ENCODE results near the gene PACRG.

PACRG gene

DNA sequence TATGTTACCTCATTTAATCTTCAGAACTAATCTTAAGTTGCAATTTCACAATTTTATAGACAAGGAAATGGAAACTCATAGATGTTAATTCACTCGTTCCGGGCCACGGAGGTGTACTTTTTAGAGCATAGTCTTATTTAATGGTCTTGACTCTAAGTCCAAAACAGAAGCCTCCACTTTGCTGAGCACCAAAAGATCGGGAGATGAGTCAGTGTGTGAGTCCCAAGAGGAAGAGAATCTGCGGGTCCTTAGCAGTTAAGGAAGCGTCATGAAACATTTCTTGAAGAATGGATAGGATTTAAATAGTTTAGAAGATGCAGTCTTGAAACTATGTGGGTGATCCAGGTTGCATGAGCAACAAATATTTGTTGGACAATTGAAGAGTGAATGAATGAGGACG lies 454.9 kb downstream of the PACRG start:
- no peak for DNase-seq

DNA sequence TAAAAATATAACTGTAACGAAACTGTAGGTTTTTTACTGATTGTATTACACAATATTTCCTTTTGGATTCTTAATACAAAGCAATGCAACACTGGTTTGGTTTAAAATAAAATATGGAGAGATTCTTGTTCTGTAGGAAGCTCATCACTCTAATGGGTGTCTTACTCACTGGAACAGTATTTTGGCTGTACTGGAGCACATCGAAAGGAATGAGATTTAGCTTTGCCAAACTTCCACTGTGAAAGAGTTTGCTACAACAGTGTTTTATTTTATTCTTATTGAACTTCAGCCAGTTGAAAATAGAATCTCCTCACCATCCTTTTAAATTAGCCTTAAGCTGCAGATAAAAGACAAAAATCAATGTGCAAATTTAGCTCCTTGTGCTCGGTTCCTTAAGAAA lies 456.0 kb downstream of the PACRG start:
- no peak for DNase-seq

DNA sequence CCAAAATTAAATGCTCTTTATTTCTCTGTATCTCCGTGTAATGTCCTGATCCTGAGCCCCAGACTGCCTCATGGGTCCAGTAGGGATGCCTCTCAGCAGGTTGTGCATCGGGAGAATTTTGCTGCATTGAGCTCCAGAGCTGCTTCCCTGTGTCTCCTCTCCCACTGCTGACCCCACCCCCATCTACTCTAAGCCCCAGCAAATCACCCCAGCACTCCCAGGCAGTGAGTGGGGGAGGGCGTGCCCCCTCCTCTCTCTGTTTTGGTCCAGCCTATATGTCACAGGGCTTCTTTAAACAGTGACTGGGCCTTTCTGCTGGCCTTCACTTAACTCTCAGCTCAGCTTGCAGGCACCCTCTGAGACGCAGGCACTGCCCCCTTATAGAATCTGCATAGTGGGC lies 458.0 kb downstream of the PACRG start:
- DNase-seq, result no peak

DNA sequence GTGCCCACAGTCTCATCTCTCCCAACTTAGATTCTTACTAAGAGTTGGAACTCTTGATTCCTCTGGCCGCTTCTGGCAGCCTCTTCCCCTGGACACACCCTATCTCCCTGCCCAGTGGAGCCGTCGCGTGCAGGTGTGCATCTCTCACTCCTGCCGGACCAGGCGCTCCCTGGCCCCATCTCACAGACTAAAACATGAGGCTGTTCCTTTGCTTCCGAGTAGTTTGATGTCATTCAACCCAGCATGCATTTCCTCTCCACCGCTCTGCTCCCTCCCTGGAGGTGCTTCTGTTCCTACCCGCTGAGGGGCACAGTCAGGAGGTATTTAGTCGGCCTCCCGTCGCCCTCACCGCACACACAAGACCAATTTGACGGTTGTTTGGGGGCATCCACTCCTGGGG lies 458.8 kb downstream of the PACRG start:
- DNase-seq, result no peak

DNA sequence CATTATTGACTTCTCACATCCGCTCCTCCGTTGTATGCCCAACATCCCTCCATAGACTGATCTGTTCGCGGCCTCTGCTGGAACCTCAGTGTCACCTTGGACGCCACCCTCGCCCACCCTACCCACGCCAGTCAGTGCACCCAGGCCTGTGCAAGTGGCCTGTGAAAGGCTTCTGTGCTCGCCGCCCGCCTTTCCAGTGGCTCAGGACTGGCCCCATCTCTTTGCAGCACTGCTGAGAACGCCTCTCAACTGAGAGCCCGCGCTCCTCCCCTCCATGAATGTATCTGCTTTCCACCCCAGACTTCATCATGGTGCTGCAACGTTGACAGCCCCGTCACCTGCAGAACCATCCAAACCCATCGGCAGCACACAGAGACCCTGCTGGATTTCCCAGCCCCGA lies 459.4 kb downstream of the PACRG start:
- DNase-seq, result no peak

DNA sequence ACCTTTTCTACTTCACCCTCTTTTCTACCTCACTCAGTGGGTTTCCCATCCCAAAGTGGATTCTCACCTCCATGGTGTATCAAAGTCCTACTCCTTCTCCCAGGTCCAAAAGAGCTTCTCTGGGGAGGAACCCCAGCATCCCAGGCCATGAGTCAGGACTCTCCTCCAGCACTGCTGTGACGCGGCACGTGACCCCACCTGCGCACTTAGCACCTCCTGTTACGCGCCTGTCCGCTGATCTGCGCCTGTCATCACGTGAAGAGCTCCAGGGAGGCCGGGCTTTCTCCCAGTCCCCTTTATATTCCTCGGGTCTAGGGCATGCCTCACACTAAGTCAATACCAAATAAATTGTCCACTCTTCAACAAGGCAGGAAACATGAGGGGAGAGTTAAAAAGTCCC lies 459.8 kb downstream of the PACRG start:
- no peak for DNase-seq

DNA sequence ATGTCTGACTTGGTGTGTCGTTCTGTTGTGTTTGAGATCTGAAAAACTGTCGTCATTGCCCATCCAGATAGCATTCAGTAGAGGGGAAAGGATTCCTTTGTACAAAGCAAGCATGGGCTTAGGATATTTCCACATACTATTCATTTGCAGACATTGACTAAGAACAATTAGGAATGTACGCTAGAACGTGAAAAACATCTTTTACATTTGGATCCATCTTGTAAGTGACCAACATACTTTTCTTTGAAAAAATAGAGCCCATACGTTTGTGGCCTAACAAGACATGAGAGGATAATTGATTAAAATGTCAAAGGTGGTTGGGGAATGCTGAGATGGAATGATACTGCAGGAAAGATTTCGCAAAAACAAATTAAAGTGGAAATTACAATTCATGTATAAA lies 461.0 kb downstream of the PACRG start:
- DNase-seq, result no peak

DNA sequence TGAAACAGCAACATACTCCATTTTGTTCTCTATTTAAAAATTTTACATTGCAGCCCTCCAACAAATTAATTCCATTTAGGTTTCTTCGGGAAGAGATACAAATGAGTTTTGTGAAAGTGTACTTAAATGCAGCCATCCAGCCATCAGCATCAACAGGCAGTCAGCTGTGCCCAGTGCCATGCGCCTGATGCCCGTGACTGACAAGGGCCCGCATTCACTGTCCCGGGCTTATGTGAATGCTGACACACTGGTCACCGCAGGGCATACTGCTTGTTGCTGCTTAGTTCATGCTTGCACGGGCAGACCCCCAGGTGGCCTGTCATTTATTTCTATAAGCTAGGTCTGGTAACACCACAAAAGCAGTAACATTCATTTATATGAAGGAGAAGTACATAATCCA lies 461.8 kb downstream of the PACRG start:
- DNase-seq, result no peak

DNA sequence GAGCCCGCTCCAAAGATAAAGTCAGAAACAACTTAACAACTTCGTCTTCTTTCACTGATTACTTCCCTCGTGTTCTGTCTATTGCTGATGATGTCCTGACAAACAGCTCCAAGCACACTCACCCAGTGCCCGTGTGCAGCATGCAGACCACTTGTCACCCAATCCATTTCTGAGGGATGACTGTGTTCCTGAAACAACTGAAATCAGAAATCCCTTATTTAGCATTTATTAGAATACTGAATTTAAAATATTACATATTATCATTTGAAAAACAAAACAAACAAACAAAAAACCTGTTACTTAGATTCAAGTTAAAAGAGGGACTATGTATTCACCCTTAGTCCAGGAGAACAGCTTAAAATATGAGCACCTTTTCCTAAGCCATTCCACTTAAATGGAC lies 463.0 kb downstream of the PACRG start:
- no peak for DNase-seq

DNA sequence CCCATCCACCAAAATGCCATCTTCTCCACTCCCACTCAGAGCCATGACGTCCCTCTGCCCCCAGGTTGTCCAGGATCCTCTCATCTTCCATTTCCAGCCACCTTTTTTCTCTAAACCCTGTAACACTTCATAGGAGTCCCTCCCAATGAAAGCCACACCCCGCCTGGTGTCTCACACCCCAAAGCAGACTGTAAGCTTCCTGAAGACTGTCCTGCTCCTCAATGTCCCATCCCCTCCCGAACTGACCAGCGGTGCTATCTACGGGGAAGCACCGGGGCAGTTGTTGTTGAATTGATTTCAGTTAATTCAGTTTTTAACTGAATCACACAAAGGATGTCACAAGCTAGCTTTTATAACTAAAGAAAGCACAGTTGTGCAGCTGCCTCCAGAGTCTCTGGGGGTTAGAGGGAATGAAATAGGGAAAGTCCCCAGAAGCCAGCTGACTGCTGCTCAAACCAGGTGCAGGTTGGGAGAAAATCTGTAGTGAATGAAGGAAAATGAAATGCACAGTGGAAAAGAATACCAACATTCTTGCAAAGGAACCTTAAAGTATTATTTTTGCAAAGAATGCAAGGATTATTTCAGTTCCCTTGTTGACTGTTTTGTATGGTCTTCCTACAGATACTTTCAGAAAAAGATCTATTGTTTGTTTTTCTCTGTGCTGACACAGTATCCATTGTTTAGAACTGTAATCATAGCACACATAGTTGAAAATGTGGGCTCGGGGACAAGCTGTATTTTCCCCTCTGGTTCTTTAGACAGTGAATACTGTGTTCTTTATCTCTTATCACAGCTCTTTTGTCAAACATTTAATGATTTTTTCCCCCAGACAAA lies 464.1 kb downstream of the PACRG start:
- no peak for DNase-seq

DNA sequence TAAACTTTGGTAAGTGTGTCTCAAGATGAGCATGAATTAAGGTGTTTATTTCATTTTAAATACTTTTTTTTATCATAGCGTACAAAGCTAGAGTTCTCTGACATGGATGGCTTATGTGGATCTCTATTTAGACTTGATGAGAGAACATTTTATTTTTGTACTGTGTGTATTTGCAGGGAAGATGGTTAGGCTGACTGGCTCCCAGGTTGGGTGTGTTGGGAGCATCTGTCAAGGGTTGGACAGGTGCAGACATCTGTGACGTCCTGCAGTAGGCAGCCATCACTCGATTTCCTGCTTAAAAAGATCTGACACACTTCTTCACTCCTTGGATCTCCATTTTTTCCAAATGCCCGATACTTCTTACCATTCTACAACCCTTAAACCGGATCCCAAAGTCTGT lies 464.8 kb downstream of the PACRG start:
- no peak for DNase-seq

DNA sequence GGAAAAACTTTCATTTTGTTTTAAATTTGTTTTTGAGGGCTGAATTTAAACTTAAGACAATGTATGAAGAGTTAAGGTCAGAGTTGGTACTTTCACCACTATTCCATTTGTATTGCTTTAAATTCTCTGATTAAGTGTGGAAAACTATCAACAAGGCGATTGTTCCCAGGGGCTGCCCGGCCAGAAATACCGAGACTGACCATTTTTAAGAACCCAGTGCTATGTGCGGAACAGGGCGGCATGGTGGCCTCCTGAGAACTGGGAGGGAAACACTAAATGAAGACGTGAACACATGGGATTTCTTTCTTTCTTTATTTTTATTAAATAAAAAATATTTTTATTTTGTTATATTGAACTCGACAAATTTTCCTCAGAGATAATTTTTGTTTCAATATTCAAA lies 465.6 kb downstream of the PACRG start:
- no peak for DNase-seq

DNA sequence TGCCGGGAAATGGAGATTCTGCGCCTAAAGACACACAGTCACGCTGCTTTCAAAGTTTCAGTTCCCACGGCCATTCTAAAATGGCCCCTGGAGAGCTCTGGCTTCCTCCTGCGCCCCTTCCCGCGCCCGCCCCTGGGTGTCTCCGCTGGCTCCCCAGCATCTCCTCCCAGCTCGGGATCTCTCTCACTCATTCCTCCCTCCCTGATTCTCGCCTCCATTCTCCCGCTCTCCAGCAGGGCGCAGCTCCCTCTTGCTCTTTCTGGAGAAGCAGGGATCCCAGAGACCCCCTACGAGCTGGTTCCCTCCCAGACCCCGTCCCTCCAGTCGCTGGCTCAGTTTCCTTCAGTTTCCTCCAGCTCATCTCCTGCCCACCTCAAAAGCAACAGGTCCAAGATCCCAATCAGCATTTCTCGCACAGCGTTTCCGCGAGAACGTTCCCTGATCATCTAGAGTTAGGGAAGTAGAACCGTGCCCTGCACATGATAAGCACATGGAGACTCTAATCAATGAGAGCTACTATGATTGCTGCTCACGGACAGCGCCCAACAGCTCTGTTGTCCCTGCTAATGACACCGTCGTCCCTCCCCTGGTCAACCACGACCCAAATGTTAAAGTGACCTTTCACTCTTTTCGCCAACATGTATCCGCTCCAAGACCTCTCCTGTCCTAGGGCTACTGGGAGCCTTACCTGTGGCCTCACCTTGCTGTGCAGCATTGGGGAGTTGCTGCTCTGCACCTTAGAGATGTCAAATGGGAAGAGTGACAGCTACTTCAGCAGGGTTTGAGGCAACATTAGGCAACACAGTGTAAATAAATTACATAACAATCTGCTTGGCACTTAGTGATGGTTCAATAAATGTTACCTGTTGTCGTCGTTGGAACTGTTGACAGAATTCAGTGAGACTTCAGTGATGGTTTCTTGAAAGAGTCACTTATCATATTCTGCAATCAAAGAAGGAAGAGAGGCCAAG lies 468.2 kb downstream of the PACRG start:
- no peak for DNase-seq

DNA sequence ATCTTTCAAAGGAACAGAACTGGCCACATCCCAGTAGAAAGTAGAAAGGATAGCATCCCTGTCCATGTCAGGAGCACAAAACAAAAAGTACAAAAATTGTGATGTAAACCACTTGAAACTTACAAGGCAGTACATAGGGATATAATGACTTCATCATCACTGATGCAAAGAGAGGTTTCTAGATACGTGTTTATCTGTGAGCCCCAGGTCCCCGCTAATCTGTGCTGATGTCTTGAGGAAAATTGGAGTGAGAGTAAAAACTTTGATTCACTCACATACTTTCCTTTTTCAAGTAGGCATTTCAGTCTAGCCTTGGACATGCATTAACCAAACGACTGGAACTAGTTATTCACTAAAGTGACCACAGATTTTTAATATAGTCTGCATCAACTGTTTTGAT lies 470.1 kb downstream of the PACRG start:
- no peak for DNase-seq

DNA sequence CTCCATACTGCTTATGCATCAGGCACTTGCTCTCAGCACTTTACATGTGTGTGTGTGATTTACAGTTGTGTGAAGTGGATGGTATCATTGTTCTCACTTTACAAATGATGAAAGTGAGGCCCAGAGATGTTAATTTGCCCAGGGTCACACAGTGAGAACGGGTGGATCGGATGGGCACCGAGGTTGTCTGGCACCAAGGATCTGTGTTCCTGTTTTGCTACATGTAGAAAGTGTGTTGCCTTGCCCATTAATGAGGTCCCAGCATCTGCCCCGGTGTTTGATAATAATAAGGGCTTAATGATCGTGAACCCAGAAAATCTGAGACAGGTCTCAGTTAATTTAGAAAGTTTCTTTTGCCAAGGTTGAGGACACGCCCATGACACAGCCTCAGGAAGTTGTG lies 470.6 kb downstream of the PACRG start:
- no peak for DNase-seq

DNA sequence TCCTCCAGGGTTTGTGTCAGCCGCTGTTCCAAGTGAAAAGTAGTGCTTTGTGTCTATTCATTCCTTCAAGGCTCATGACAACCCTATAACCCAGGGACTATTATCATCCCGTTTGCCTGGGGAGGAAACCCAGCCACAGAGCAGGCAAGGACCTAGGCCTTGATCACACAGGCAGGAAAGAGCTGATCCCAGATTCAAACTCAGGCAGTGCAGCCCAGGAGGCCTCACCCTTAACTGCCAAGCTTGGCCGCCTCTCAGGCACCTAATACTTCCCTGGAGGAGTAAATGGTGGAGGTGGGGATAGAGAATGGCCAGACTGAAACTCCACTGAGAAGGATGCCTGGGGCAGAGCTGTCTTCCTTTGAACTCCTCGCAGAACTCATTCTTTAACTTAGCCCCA lies 471.6 kb downstream of the PACRG start:
- DNase-seq, result no peak

DNA sequence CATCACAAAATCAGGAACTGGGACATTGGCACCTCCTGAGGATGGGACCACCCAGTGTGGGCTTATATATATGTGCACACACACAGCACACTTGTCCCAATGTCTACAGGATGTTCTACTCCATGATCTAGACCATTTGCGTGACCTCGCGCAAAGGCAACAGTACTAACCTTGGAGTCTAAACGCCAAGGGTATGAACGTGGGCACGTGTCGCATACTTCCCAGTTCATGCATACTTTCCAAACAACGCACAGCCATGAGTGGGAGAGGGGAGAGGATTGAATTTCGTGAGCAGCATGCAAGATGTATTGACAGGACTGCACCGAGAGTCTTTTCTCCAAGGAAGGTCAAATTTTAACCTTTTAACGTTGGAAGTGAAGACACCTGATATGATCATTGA lies 472.5 kb downstream of the PACRG start:
- no peak for DNase-seq

DNA sequence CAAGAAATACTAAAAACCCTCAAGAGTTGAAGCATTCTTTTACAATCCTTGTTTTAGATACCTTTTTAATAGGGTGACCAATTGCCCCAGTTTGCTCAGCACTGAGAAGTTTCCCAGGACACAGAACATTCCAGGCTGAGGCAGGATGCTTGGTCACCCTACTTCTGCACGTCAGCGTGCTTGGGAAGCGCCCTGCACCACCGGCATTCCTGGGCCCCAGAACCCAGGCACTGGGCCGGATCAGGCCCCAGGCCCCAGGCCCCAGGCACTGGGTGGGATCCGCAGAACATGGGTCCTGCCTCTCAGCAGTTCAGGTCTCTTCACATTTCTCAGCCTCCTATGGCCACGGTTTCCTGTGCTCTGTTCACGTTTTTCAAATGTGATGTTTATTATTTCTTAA lies 472.9 kb downstream of the PACRG start:
- DNase-seq, result no peak

DNA sequence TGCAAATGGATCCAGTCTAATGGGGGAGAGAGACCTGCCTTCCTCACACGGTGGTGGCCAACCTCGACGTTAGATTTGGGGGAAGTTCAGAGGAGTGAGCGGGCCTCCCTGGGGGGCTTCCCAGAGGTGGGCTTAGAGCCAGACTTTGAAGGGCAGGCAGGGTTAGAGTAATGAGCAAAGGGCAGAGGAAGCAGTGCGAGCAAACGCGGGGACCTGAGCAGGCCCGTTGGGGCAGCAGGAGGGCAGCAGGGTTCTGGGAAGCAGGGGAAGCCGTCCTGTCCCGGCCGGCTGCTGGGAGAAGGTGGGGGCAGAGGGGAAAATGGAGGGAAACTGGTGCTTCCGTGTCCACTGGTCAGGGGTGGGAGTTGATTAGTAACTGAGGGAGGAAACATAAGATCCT lies 474.1 kb downstream of the PACRG start:
- DNase-seq, result no peak

DNA sequence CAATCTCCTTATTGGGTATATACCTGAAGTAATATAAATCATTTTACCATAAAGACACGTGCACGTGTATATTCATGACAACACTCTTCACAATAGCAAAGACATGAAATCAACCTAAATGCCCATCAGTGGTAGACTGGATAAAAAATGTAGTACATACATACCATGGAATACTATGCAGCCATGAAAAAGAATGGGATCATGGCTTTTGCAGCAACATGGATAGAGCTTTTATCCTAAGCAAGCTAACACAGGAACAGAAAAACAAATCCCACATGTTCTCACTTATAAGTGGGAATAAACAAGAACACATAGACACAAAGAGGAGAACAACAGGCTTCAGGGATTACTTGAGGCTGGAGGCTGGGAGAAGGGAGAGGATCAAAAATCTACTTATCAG lies 478.4 kb downstream of the PACRG start:
- no peak for DNase-seq

DNA sequence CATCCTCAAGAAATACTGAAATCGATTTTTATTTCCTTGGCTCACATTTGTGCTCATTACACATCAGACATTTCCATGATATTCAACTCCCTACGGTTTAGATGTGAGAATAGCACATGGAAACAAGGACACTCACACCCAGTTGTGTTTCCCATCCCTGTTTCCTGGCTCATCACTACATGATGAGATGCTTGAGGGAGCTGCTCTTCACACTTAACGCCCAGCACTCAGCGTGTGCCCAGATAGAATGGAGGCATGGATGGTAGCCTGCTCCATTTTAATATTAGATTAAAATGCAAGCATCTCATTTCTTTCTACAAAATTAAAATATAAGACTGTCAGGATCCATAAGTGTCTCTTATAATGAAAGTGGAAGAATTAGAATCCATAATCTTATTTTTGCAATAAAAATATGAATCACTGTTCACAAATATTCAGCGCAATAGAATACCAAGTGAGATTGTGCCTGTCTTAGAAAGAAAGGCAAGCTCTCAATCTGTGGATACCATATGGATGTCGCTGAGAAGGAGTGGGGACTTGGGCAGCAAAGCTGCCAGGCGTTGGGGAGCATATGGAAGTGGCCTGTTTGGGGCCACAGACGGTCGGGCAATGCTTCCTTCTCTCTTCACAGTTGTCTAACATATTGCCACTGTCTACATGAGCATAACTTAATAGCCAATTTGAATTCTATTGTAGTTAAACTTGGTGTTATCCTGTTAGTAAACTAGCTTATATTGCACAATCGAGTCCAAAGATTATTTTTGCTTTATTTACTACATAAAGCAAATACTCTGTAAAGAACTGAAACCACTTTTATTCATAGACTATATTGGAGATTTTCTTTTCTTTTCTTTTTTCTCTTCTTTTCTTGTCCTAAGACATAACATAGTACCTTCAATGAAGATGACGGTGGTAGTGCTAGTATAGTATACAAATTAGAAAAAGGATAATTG lies 479.9 kb downstream of the PACRG start:
- no peak for DNase-seq

DNA sequence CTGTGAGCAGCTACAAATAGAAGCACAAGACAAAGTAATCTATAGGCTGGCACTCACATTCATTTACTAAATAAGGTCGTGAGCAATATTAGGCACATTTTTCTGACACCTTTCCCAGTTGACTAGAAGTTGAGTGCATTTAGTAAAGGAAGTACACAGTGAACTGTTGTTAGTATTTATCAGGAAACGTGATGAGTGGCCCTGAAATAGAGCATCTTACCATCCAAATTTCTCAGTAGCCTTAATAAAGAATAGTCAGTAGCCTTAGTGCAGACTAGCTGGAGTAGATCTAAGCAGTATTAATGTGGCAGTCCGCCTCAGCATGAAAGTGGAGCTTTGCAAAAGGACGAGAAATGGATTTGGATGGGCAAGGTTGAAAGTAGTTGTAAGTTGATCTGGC lies 481.2 kb downstream of the PACRG start:
- DNase-seq, result no peak

DNA sequence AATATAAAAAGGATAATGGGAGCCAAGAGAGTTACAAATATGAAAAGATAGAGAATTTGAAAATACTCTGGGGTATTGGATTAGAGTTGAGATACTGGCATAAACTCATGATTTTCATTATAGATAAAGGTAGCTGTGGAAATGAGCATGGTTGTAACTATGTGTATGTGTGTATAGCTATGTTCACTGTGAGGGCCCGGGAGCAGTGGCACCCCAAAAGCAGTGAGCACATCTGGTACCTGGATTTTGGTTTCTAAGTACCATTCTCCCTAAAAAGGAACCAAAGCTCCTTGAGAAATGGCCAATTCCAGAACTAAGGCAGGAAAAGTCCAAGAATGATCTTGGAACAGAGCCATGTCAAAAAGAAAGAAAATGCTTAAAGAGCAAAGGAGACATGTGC lies 484.3 kb downstream of the PACRG start:
- no peak for DNase-seq

All from activated effector memory CD4-positive, alpha-beta T cell treated with anti-CD3 and anti-CD28 coated beads, Interleukin-2, amount 50 U/mL, for 16 hours (primary cell).